HAP-1 (cell line): ENCODE data around the gene RTL9.

Experiments
- DNase-seq, 2 experiments: peaks; one replicate each; pipeline ENCODE4 v3.0.0-alpha.2; 2016 to 2020; ENCODE audit warnings: low spot score in 2 of 2
- H3K27me3 ChIP-seq: fragments of 250-450 bp; sonication (Bioruptor Pico); 2 replicates; pipeline ENCODE4 v1.5.1; 2020; ENCODE audit warnings: low read depth, mild to moderate bottlenecking, moderate library complexity
- H3K36me3 ChIP-seq: fragments of 250-450 bp; sonication (Bioruptor Pico); replicated peaks from 2 replicates; pipeline ENCODE4 v1.5.1; 2020; ENCODE audit warnings: mild to moderate bottlenecking
- H3K4me1 ChIP-seq: fragments of 250-450 bp; sonication (Bioruptor Pico); 2 replicates; pipeline ENCODE4 v1.5.1; 2020; ENCODE audit warnings: mild to moderate bottlenecking
- H3K4me3 ChIP-seq: fragments of 250-450 bp; sonication (Bioruptor Pico); 2 replicates; pipeline ENCODE4 v1.5.1; 2020; ENCODE audit warnings: mild to moderate bottlenecking, moderate library complexity
- H3K9me3 ChIP-seq: fragments of 250-450 bp; sonication (Bioruptor Pico); 2 replicates; pipeline ENCODE4 v1.5.1; 2020; ENCODE audit warnings: mild to moderate bottlenecking, moderate library complexity
- in situ Hi-C: fragments of 300-500 bp; cut with MboI; formaldehyde crosslinking; loops from 3 replicates; pipeline ENCODE4 v1.14.3; 2020; ENCODE audit warnings: low sequenced_read_pairs, inconsistent platforms, mixed read lengths

The RTL9 gene

GRCh38 chrX:110358548-110358947 is at the start of gene RTL9:
TSS of gene RTL9 (plus strand) at chrX:110358848. CDS start at chrX:110450618, 91,770 bp downstream.
- Histone ChIP-seq H3K9me3 (no peaks in the 10 kb centered on the region), H3K27me3 (peaks cover 14% of the 10 kb centered on the region), H3K4me1 (no peaks in the 10 kb centered on the region), H3K4me3 (no peak within 1 kb of the TSS), H3K36me3 (no peaks in the 10 kb centered on the region)
- no peak for DNase-seq
- in situ Hi-C loops = no loop called here

GRCh38 chrX:110310000-110310790 is 48.5 kb upstream of the RTL9 start:
- in situ Hi-C loops = no loop called here
- peak in 1 of 2 experiments; percentile 22 for DNase-seq
- H3K36me3 ChIP-seq = no peaks in the 10 kb centered on the region
- no peak overlapping the region for H3K4me3 ChIP-seq
- no peaks in the 10 kb centered on the region for H3K27me3 ChIP-seq
- peaks cover 54% of the 10 kb centered on the region for H3K4me1 ChIP-seq
- no peaks in the 10 kb centered on the region for H3K9me3 ChIP-seq

- H3K36me3 ChIP-seq = no peaks in the 10 kb centered on the region
Observed at GRCh38 chrX:110310896-110311295, 47.8 kb upstream of the RTL9 start.

GRCh38 chrX:110311437-110312230 is 47.0 kb upstream of the RTL9 start:
- peaks cover 57% of the 10 kb centered on the region for H3K4me1 ChIP-seq
- H3K4me3 ChIP-seq = no peak overlapping the region
- H3K9me3 ChIP-seq = no peaks in the 10 kb centered on the region
- no peaks in the 10 kb centered on the region for H3K27me3 ChIP-seq
- no peaks in the 10 kb centered on the region for H3K36me3 ChIP-seq
- DNase-seq = peak; percentile 63 to 91
- in situ Hi-C loops = no loop called here

More at GRCh38 chrX:110310896-110311295, 47.8 kb upstream of the RTL9 start:
- peak in 1 of 2 experiments; percentile 18 for DNase-seq
- H3K9me3 ChIP-seq = no peaks in the 10 kb centered on the region
- H3K4me1 ChIP-seq = peaks cover 57% of the 10 kb centered on the region
- no peak overlapping the region for H3K4me3 ChIP-seq
- in situ Hi-C loops = no loop called here
- H3K27me3 ChIP-seq = no peaks in the 10 kb centered on the region

GRCh38 chrX:110315551-110315950 is 43.1 kb upstream of the RTL9 start:
- Histone ChIP-seq H3K27me3 (no peaks in the 10 kb centered on the region), H3K36me3 (no peaks in the 10 kb centered on the region; the same call in 1 of the 2 replicates), H3K9me3 (no peaks in the 10 kb centered on the region), H3K4me1 (peaks cover 37% of the 10 kb centered on the region), H3K4me3 (peak overlapping the region; percentile 89)
- in situ Hi-C loops = no loop called here
- no peak for DNase-seq

- Histone ChIP-seq H3K36me3 (no peaks in the 10 kb centered on the region; the same call in 1 of the 2 replicates), H3K4me3 (peak overlapping the region; percentile 89), H3K27me3 (no peaks in the 10 kb centered on the region), H3K9me3 (no peaks in the 10 kb centered on the region), H3K4me1 (peaks cover 27% of the 10 kb centered on the region)
- in situ Hi-C loops = no loop called here
- DNase-seq = peak in 1 of 2 experiments; percentile 13
Observed at GRCh38 chrX:110316351-110317060, 42.1 kb upstream of the RTL9 start.

- Histone ChIP-seq H3K27me3 (no peaks in the 10 kb centered on the region), H3K36me3 (no peaks in the 10 kb centered on the region; the same call in 1 of the 2 replicates), H3K4me3 (peak overlapping the region; percentile 89), H3K4me1 (peaks cover 25% of the 10 kb centered on the region), H3K9me3 (no peaks in the 10 kb centered on the region)
- peak; percentile 45 for DNase-seq
- in situ Hi-C loops = no loop called here
Observed at GRCh38 chrX:110317061-110317819, 41.4 kb upstream of the RTL9 start.

- no peaks in the 10 kb centered on the region for H3K27me3 ChIP-seq
- peaks cover 25% of the 10 kb centered on the region for H3K4me1 ChIP-seq
- peak; percentile 82 to 91 for DNase-seq
Observed at GRCh38 chrX:110317820-110318663, 40.6 kb upstream of the RTL9 start, which contains the start of gene AMMECR1. TSS of gene AMMECR1 (minus strand) at chrX:110318085. CDS start at chrX:110318071, 14 bp downstream.

GRCh38 chrX:110318664-110318968 is 40.0 kb upstream of the RTL9 start:
- Histone ChIP-seq H3K36me3 (no peaks in the 10 kb centered on the region; the same call in 1 of the 2 replicates), H3K9me3 (no peaks in the 10 kb centered on the region), H3K4me1 (peaks cover 22% of the 10 kb centered on the region), H3K27me3 (no peaks in the 10 kb centered on the region), H3K4me3 (peak overlapping the region; percentile 89)
- no peak for DNase-seq
- in situ Hi-C loops = no loop called here

More at GRCh38 chrX:110317820-110318663, 40.6 kb upstream of the RTL9 start, which contains the start of gene AMMECR1:
- in situ Hi-C loops = no loop called here
- Histone ChIP-seq H3K9me3 (no peaks in the 10 kb centered on the region), H3K4me3 (peak within 1 kb of the TSS; percentile 89), H3K36me3 (no peaks in the 10 kb centered on the region; the same call in 1 of the 2 replicates)

- Histone ChIP-seq H3K4me3 (no peak overlapping the region), H3K9me3 (no peaks in the 10 kb centered on the region), H3K4me1 (peaks cover 21% of the 10 kb centered on the region), H3K27me3 (no peaks in the 10 kb centered on the region), H3K36me3 (no peaks in the 10 kb centered on the region; the same call in 1 of the 2 replicates)
- no peak for DNase-seq
- in situ Hi-C loops = no loop called here
Observed at GRCh38 chrX:110320381-110320987, 38.2 kb upstream of the RTL9 start.

- no peak overlapping the region for H3K4me3 ChIP-seq
- no peaks in the 10 kb centered on the region; the same call in 1 of the 2 replicates for H3K36me3 ChIP-seq
- no peak for DNase-seq
- no peaks in the 10 kb centered on the region for H3K27me3 ChIP-seq
- in situ Hi-C loops = no loop called here
- H3K4me1 ChIP-seq = peaks cover 18% of the 10 kb centered on the region
- no peaks in the 10 kb centered on the region for H3K9me3 ChIP-seq
Observed at GRCh38 chrX:110321081-110321480, 37.6 kb upstream of the RTL9 start.

- Histone ChIP-seq H3K4me3 (no peak overlapping the region), H3K27me3 (no peaks in the 10 kb centered on the region)
- DNase-seq = no peak
Observed at GRCh38 chrX:110321670-110322069, 37.0 kb upstream of the RTL9 start.

More at GRCh38 chrX:110321670-110322069, 37.0 kb upstream of the RTL9 start:
- Histone ChIP-seq H3K9me3 (no peaks in the 10 kb centered on the region), H3K36me3 (no peaks in the 10 kb centered on the region; the same call in 1 of the 2 replicates), H3K4me1 (peaks cover 18% of the 10 kb centered on the region)
- in situ Hi-C loops = no loop called here
